ENCODE data around the gene B4GALT5.

DNA sequence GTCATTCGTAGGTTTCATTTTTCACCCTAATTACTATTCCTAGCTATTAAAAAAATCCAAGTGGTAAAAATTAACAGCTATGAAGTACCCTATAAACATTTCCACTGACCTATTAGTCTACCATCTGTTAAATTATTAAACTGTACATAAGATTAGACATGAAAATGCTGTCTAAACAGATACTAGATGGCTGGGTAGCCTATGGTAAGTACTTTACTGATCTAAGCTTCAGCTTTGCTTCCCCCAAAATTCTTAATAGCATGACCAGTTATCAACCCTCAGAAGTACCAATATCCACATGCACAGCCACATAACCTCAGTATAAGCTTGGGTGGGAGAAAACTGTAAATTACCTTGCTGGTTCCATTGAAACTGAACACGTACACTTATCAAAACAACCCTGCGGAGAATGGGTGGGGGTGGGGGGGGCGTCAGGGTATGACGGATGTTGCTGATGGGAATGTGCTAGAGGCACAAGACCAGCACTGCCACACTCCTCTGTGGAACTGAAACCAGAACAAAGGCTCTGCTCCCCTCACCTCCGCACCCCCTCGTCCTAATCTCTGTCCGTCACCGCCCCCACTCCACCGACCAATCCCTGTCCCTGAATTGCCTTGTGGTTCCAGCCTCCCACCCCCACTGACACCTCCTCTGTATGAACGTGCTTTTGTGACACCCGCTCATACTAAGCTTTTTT, 45.3 kb downstream of the B4GALT5 start:
- TF ChIP-seq, protein P1, sequence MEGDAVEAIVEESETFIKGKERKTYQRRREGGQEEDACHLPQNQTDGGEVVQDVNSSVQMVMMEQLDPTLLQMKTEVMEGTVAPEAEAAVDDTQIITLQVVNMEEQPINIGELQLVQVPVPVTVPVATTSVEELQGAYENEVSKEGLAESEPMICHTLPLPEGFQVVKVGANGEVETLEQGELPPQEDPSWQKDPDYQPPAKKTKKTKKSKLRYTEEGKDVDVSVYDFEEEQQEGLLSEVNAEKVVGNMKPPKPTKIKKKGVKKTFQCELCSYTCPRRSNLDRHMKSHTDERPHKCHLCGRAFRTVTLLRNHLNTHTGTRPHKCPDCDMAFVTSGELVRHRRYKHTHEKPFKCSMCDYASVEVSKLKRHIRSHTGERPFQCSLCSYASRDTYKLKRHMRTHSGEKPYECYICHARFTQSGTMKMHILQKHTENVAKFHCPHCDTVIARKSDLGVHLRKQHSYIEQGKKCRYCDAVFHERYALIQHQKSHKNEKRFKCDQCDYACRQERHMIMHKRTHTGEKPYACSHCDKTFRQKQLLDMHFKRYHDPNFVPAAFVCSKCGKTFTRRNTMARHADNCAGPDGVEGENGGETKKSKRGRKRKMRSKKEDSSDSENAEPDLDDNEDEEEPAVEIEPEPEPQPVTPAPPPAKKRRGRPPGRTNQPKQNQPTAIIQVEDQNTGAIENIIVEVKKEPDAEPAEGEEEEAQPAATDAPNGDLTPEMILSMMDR (conservative IDR thresholded peaks at IDR 0.05 in 1 of 2, IDR thresholded peaks at IDR 0.05 in 1 of 2; ENCODE audit: extremely low read depth in 1 of 2, insufficient read depth in 1 of 2, low read depth in 1 of 2, low read length in 2 of 2) = no peak
- TF ChIP-seq EZH2 (IDR thresholded peaks at IDR 0.05; ENCODE audit: borderline replicate concordance, low read length) = no peak
